Upper lobe of right lung (tissue), 1 donor: ENCODE results near the gene TCIRG1. TPM values are rescaled to one million over a fixed set of nuclear protein-coding genes. Genes with fewer than 3 reads are reported as not detected.

Experiments
- ATAC-seq: fragments of 200-7000 bp; cut with Tn5 transposase; one replicate; pipeline ENCODE4 v1.9.1; 2020; ENCODE audit warnings: mild to moderate bottlenecking, moderate library complexity
- DNase-seq: peaks from one replicate; pipeline ENCODE4 v3.0.0-alpha.2; 2020
- H3K27ac ChIP-seq: fragments of 200-600 bp; one replicate; pipeline ENCODE4 v1.8.0; 2022
- H3K27me3 ChIP-seq: fragments of 200-600 bp; one replicate; pipeline ENCODE4 v1.8.0; 2022; ENCODE audit warnings: mild to moderate bottlenecking
- H3K36me3 ChIP-seq: fragments of 200-600 bp; one replicate; pipeline ENCODE4 v1.8.0; 2022
- H3K4me1 ChIP-seq: fragments of 200-600 bp; one replicate; pipeline ENCODE4 v1.8.0; 2022
- H3K4me3 ChIP-seq: fragments of 200-600 bp; one replicate; pipeline ENCODE4 v1.8.0; 2022; ENCODE audit warnings: mild to moderate bottlenecking
- H3K9me3 ChIP-seq: fragments of 200-600 bp; one replicate; pipeline ENCODE4 v1.8.0; 2022
- intact Hi-C: fragments of 100-400 bp; cut with DNase I; formaldehyde crosslinking; loops from one replicate; pipeline ENCODE4 v1.11.0; 2022
- total RNA-seq: library from RNA; stranded (reverse); fragmentation: NEBNext Ultra II Directional; extraction: Animal tissue kit (Norgen Biotek cat#: 25700); gene quantifications from one replicate; pipeline ENCODE4 v1.2.1, GENCODE V29; 2021
- TF ChIP-seq, protein P1 (sequence below): fragments of 200-600 bp; IDR thresholded peaks from one replicate; pipeline ENCODE4 v1.8.0; 2022; ENCODE audit warnings: antibody characterized with exemption
- donor health status: DM: no; HTN: yes; CAD: no; lungs with severe emphysema.

Gene TCIRG1
- total RNA-seq, 1 donor from 2014 or later: 216 TPM

DNA sequence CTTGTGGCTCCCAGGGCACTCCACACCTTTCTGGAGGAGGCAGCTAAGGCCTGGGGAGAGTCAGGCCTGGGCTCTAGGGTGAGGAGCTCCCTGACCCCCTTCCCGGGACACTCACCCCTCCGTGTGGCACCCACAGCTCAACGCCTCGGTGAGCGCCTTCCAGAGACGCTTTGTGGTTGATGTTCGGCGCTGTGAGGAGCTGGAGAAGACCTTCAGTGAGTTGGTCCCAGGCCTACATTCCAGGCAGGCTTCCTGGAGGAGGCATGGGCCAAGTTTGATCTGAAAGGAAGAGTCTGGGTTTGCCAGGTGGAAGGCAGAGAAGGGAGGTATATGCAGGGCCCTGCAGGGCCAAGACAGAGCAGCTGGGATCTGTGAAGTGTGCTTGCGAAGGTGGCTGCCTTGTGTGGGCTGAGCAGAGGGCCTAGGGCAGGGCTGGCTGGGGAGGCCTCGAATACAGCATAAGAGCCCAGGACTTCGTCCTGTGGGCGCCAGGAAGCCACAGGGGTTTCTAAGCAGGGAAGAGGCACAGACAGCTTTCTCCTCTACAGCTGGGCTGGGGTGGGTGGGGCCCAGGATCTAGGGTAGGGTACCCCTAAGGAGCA lies 2.9 kb downstream of the TCIRG1 start:
- H3K4me3 ChIP-seq: no peak overlapping the region
- H3K27ac ChIP-seq: peak overlapping the region; percentile 94
- peaks cover 38% of the 10 kb centered on the region for H3K4me1 ChIP-seq
- DNase-seq (no peak), ATAC-seq (no peak)
- H3K36me3 ChIP-seq: peaks cover 34% of the 10 kb centered on the region
- no peaks in the 10 kb centered on the region for H3K27me3 ChIP-seq
- H3K9me3 ChIP-seq: no peaks in the 10 kb centered on the region
- TF ChIP-seq, protein P1, sequence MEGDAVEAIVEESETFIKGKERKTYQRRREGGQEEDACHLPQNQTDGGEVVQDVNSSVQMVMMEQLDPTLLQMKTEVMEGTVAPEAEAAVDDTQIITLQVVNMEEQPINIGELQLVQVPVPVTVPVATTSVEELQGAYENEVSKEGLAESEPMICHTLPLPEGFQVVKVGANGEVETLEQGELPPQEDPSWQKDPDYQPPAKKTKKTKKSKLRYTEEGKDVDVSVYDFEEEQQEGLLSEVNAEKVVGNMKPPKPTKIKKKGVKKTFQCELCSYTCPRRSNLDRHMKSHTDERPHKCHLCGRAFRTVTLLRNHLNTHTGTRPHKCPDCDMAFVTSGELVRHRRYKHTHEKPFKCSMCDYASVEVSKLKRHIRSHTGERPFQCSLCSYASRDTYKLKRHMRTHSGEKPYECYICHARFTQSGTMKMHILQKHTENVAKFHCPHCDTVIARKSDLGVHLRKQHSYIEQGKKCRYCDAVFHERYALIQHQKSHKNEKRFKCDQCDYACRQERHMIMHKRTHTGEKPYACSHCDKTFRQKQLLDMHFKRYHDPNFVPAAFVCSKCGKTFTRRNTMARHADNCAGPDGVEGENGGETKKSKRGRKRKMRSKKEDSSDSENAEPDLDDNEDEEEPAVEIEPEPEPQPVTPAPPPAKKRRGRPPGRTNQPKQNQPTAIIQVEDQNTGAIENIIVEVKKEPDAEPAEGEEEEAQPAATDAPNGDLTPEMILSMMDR: no peak
- intact Hi-C loops: no loop called here

DNA sequence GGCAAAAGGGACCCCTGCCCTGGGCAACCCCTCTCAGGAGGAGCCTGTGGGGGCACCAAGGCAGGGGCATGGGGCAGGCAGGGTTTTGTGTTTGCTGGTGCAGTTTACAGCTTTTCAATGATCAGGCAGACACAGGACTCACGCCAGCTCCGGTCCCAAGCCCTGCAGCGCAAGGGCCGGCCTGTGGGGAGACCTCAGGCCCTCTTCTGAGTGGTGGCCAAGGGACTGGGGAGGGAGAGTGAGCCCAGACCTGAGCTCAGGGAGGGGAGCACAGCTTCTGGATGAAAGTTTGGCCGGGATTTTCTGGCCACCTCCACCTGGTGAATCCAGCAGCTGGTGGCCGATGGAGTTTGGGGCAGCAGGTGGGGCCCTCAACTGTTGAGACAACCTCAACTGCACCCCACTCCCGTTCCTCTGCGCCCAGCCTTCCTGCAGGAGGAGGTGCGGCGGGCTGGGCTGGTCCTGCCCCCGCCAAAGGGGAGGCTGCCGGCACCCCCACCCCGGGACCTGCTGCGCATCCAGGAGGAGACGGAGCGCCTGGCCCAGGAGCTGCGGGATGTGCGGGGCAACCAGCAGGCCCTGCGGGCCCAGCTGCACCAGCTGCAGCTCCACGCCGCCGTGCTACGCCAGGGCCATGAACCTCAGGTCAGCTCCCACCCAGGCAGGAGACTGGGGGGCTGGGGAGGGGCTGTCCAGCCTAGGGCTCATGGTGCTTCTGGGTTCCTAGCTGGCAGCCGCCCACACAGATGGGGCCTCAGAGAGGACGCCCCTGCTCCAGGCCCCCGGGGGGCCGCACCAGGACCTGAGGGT lies 3.6 kb downstream of the TCIRG1 start:
- no peak overlapping the region for H3K27ac ChIP-seq
- DNase-seq: peak; percentile 64
- no peak overlapping the region for H3K4me3 ChIP-seq

DNA sequence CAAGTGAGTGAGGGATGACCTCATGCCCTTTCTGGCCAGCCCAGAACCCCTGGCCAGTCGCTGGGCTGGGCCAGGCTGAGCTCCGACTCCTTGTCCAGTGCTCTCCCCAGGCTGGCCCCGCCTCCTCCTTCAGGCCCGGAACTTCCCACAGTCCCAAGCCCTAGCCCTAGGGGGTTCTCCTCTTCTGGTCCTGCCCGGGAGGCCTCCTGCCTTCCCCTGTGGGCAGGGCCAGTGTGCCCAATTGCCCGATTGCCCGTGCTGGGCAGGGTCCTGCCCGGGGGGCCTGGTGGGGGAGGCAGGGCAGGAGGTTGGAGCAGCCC lies 4.2 kb downstream of the TCIRG1 start:
- Histone ChIP-seq H3K9me3 (no peaks in the 10 kb centered on the region), H3K36me3 (peaks cover 38% of the 10 kb centered on the region), H3K4me3 (no peak overlapping the region), H3K4me1 (peaks cover 25% of the 10 kb centered on the region), H3K27ac (no peak overlapping the region), H3K27me3 (no peaks in the 10 kb centered on the region)
- TF ChIP-seq, protein P1: no peak
- intact Hi-C loops: no loop called here
- DNase-seq (no peak), ATAC-seq (no peak)

More for the DNA sequence above, 3.6 kb downstream of the TCIRG1 start:
- no peaks in the 10 kb centered on the region for H3K9me3 ChIP-seq
- ATAC-seq: no peak
- intact Hi-C loops: no loop called here
- peaks cover 34% of the 10 kb centered on the region for H3K36me3 ChIP-seq
- peaks cover 31% of the 10 kb centered on the region for H3K4me1 ChIP-seq
- TF ChIP-seq, protein P1: no peak
- H3K27me3 ChIP-seq: no peaks in the 10 kb centered on the region

DNA sequence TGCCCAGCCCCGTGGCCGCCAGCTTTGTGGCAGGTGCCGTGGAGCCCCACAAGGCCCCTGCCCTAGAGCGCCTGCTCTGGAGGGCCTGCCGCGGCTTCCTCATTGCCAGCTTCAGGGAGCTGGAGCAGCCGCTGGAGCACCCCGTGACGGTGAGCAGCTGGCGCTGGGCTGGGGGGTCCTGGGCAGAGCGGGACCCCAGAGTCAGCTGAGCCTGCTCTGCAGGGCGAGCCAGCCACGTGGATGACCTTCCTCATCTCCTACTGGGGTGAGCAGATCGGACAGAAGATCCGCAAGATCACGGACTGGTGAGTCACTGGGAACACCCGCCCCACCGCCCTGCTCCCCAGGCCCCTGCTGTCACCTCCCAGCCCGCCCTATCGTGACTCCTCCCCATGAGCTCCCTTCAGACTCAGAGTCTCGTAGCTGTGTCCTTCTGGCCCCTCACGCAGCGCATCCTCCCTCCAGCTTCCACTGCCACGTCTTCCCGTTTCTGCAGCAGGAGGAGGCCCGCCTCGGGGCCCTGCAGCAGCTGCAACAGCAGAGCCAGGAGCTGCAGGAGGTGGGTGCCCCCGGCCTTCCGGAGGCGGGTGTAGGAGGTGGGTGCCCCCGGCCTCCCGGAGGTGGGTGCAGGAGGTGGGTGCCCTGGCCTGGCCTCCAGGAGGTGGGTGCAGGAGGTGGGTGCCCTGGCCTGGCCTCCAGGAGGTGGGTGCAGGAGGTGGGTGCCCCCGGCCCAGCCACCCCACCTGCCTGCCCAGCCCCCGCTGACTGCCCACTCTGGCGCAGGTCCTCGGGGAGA lies 4.7 kb downstream of the TCIRG1 start:
- Histone ChIP-seq H3K9me3 (no peaks in the 10 kb centered on the region), H3K4me1 (peaks cover 19% of the 10 kb centered on the region), H3K36me3 (peaks cover 42% of the 10 kb centered on the region), H3K27ac (no peak overlapping the region), H3K4me3 (no peak overlapping the region), H3K27me3 (no peaks in the 10 kb centered on the region)
- intact Hi-C loops: no loop called here
- TF ChIP-seq, protein P1: no peak
- ATAC-seq (no peak), DNase-seq (peak; percentile 66)

DNA sequence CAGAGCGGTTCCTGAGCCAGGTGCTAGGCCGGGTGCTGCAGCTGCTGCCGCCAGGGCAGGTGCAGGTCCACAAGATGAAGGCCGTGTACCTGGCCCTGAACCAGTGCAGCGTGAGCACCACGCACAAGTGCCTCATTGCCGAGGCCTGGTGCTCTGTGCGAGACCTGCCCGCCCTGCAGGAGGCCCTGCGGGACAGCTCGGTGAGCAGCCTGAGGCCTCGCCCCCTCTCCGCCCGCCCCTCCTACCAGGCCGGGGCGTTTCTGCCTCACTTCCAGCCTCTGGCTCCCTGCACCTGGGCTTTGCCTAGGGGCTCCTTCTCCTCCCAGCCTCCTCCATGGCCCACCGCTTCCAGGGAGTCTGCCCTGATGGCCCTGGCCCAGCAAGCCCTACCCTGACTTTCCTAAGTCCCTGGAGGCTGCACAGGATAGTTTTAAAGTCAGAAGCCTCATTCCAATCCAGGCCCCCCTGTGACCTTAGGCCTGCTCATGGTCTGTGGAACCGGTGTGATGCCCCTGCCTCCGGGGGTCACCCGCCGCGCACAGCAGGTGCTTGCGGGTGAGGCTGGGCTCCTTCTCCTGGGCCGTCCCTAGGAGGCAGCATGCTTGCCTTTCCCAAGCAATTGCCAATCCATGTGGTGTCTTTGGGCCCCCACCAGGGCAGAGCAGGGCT lies 5.5 kb downstream of the TCIRG1 start:
- intact Hi-C loops: no loop called here
- Histone ChIP-seq H3K9me3 (no peaks in the 10 kb centered on the region), H3K4me1 (peaks cover 17% of the 10 kb centered on the region), H3K27me3 (no peaks in the 10 kb centered on the region), H3K4me3 (no peak overlapping the region), H3K27ac (no peak overlapping the region), H3K36me3 (peaks cover 50% of the 10 kb centered on the region)
- TF ChIP-seq, protein P1: no peak
- no peak for ATAC-seq
- DNase-seq: no peak
